NCI-H128 (cell line): ENCODE measurements around the gene TUT7.
"Not testable (repeated sequence)": the region's sequence is repeated elsewhere in the genome, so short reads cannot be mapped to it uniquely, and the experiment has no call there.

Experiments used
- DNase-seq: peaks from one replicate; lab custom pipeline; 2025; ENCODE audit not compliant: unreplicated experiment; lab: John Stamatoyannopoulos, UW

The TUT7 gene

DNA sequence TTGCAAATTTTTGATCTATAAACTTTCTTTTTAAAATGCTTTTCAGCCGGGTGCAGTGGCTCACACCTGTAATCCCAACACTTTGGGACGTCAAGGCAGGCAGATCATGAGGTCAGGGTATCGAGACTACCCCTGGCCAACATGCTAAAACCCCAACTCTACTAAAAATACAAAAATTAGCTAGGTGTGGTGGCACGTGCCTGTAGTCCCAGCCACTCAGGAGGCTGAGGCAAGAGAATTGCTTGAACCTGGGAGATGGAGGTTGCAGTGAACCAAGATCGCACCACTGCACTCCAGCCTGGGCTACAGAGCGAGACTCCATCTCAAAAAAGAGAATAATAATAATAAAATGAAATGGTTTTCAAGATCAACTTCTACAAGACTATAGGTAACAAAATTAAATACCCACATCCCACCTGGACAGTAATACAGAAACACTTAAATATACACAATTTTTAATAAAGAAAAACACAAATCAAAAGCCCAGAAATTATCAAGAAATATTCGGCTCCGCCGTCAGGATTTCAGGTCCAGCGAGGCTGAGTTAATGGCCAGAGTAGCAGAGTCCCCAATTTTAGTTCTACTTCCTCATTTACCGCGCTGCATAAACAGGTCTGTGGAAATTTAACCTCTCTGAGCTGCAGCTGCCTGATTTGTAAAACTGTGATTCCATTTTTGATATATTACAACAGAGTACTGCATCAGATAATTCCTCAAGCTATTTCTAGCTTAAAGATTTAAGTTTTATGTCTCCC lies 4.0 kb downstream of the TUT7 start:
- DNase-seq = no peak

DNA sequence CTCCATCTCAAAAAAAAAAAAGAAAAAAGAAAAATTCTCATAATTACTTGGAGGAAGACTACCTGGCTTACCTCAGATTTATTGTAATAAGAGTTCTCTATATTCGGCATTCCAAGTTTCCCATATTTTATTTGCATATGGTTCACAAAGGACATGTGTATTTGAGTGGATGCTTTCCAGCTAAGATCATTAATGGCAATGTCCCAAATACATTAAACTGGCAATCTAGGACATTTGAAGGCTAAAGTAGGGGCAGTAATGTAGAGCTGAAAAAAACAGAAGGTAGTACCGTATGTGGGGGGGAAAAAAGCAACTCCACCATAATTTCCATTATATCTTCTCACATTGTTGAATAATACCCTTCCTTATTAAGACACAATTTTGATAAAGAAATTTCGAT lies 4.9 kb downstream of the TUT7 start:
- DNase-seq = no peak

DNA sequence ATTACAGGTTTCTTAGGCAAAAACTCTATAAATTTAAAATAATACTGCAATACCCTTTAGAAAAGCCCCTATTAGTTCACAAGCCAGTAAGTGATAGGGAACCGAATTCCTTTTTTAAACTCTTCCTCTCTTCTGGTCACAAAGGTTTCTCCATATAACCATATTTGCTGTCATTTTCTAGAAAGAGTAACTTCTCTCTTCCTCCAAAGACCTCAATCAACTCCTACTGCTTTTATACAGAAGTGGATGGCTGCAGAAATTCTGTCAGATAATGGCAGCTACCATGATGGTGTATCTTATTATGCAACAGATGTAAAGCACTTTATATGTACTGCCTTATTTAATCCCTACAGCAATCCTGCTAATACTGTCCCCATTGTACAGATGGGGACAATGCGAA lies 6.2 kb downstream of the TUT7 start:
- DNase-seq = no peak

DNA sequence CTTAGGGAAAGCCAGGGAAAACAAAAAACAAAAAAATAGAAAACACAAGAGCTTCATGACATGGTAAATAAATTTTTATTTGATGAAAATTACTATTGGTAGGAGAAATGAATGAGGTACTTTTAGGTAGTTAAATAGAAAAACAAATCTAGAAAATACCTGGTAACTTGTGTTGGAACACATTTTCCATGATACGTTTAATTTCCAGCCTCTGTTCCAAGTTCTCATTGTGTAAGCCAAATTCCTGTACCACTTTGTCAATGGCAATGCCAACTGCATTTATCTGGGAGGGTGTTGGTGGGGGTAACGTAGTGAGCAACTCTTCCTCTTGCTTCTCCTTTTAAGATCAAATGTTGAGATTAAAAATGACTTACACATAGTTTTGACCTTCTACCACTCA lies 9.4 kb downstream of the TUT7 start:
- no peak for DNase-seq

DNA sequence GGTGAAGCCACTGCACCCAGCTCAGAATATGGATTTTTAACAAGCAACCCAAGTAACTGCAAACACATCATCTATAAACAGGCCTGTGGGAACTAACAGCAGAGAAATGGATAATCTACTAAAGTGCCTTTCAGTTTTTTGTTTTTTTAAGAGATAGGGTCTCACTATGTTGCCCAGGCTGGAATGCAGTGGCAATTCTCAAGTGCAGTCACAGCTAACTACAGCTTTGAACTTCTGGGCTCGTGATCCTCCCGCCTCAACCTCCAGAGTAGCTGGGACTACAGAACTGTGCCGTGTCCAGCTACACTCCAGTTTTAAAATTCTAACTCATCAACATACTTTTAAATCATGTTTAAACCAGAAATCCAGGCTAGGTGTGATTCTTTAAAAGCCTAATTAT lies 11.9 kb downstream of the TUT7 start:
- no peak for DNase-seq

DNA sequence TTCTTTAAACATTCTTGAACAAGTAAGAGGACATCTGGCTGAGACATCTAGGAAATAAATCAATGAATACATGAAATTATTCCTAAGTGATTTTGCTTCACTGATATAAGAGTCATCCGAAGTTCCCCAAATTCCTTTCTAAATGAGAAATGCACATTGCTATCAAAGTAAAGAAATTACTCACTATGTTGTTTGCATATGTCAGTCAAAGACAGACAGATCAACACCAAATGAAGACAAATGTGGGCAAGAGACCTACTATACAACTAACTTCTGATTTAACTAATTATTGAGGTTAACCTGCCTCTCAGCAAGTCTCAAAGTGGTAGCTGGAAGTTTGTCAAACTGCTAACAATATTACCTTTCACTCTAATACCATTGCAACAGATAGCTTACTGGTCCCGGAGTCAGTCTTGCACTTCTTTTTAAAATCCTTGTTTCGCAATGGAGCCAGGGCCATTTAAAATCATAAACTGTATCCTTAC lies 13.2 kb downstream of the TUT7 start:
- DNase-seq = no peak

DNA sequence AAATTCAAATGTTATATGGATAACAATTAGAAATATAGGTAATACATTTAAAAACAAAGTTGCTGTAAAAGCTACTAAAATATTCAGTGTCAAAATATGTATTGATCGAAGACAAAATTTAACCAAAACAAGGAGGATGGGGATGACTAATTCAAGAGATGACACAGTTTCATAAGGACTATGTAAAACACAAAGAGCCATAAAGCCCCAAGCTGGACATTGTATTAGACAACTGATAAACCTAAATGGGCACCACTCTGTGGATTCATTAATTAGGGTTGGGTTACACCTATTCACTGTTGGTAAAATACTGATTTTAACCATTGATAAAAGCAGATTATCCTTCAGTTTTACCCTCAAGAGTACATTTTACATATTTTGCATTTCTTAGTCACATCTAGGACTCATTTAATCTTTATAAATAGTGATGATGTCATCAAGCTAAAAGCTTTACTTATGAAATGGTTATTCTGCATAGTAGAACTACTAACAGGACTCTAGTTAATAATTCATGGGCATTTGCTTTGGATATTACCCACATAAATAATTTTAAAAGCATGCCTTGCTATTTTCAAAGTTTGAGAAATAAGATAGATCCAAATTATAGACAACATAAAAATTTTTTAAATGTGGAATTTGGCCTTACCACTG lies 13.7 kb downstream of the TUT7 start:
- DNase-seq = no peak

DNA sequence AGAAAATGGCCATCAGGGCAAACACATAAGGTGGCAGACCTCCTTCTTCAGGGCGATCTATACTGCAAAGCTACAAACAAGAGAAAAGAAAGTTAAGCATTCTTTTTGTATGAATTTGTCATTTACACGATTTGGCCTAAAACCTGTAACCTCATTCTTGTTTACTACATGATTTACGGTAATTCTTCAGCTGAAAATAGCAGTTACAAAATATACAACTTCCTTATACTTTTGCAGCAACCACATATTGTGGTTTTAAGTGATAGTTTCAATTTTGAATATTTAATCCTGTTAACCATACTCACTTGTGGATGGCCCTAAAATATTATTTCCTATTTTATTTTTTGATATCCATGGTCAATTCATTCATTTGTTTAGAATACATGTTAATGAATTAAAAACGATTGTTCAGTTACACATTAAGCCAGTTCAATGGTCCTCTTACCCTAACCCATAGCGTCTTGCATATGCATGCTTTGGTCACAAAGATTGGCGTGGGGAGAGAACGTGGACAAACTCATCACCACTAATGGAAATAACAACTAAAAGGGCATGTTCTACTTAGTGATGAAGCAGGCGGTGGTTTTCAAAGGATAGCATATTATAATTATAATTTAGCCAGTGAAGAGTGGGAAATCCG lies 16.6 kb downstream of the TUT7 start:
- DNase-seq = no peak

DNA sequence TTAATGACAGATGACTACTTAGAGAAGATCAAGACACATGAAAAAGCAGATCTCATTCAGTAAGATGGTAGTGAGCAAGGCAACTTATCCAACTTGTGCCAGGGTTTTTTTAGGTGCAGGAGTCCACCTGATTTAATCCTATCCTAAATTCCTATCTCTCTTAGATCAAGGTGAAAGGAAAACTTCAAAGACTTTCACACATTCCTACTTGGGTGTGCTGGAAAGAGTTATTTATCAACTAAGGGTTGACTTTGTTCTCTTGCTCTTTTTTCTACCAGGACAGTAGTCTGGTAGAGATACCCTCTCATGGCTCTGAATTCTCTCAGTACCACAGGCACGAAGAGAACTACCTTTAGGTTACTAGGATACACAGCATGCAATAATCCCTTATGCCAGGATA lies 18.2 kb downstream of the TUT7 start:
- DNase-seq = no peak

DNA sequence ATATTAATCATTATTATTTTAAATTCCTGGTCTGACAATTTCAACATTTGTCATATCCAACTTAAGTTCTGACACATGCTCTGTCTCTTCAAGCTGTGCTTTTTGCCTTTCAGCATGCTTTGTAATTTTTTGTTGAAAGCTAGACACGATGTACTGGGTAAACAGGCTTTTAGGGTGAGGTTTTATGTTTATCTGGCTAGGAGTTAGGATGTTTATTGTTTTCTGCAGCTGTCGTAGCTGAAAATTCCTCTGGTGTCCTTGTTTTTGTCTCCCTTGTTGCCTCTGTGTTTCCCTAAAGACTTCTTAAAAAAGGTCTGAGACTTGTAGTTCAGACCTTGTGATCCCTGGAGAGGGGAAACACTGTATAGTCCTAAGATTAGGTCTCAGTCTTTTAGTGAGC lies 20.6 kb downstream of the TUT7 start:
- DNase-seq = no peak

DNA sequence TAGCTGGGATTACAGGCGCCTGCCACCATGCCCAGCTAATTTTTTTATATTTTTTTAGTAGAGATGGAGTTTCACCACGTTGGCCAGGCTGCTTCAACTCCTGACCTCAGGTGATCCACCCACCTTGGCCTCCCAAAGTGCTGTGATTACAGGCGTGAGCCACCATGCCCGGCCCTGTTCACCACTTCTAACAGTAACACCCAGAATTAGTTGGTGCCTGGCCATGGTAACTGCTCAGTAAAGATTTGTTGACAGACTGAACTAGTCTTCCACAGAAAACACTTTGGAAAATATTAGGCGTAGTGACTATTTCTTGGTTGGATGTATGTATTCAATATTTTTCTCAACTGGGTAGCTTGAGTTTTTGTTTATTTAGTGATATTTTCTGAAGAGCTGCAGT lies 24.0 kb downstream of the TUT7 start:
- no peak for DNase-seq

DNA sequence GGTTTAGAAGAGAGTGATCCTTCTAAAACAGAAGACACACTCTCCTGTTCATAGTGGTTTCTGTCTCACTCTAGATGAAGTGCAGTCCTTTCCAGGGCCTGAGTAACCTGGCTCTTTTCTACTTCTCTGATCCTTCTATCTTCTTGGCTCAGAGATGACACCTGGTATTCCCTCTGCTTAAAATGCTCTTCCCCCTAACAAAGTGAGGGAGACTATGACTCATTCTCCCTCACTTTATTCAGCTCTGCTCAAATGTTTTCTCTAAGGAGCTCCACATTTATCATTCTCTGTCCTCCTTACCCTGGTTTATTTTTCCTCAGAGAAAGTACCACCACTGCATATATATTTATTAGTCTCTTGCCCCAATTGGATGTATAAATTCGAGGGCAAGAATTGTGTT lies 24.6 kb downstream of the TUT7 start:
- DNase-seq = no peak

DNA sequence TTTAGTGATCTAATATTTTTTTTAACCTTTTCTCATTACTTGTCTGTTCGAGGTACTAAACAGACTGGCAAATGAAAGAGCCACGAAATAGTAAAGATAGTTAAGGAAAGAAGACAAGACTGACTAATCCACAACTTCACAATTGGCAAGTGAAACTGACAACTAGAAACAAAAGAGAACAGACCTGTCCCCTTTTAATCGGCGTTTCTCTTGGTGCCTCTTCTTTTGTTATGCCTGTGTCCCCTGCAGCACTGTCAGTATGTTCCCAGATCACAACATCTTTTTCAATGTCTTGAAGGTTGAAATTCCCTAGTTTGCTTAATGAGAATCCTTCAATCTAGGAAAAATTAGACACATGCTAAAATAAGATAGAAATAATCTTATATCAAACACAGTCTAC lies 26.1 kb downstream of the TUT7 start:
- DNase-seq = no peak

DNA sequence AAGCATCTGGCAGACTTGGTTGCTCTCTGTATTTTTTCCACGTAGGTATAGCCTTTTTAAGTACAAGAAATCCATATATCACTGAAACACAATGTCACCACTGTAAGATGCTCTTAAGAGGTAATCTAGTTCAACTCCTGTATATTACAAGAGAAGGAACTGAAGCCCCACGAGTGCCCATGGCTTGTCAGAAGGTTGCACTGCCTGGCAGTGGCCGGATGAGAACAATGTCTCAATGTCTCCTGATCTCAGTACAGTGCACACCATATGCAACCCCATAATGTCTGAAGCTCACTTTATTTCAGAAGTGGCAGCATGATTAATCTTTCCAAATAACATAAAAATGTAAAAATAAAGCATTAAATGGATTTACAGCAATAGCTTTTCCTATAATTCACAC lies 27.7 kb downstream of the TUT7 start:
- no peak for DNase-seq

DNA sequence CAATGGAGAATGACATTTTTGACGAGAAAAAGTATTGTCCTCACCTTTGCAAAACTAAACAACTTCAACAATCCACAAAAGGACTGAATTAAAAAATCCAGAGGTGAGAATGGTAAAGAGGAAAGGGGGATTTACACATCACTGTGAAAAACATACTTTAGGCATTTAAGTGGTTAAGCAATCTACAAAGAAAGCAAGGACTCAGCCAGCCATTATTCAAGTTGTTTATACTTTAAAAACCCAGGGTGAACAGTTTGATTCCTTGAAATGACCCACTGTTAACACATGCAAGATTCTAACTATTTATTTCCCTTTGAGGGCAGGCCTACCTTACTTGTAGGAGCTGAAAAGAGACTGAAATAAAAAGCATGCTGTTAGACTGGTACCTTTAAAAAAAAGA lies 29.3 kb downstream of the TUT7 start:
- DNase-seq = no peak

DNA sequence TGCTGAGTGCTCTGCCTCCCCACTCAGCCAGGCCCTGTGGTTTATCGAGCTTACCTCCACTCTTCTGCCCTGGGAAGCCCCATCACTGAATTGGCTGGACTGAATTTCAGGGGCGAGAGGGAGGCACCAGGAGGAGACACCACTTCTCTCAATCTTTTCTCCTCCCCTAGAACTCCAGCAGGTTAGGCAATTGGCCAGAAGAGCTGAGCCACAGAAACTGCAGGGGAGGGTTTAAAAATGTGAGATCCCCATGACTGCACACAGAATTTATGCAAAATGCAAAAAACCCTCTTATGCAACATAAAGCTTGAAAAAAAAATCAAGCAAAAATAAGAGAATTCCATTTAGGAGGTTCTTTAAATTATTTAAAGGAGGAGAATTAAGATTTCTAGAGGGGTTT lies 29.9 kb downstream of the TUT7 start:
- no peak for DNase-seq

DNA sequence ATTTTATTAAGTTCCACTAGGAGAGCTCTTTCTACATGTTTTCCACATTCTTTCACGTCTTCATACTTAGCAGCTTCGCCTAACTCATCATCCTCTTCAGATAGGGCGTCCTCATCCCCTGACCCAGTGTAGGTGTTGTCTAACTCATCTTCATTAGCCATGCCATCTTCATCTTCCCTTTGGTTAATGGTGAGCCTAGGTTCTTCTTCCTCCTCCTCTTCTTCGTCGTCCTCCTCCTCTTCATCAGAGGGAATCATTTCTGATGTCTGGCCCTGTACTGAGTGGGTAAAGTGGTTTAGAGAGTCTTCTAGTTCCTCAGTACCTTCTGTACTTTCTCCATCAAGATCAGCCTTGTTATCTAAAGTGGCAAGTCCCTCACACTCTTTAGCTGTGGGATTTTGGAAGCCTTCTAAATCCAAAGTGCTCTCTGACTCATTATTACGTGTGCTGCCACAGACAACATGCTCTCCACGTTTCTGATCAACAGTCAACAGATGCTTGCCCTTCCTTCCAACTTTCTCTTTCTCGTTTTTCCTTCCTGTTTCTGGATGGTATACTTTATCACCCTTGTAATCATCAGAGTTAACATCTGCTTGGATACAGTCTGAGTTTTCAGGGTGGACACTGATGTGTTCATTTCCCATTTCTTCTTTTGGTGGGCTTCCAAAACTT lies 31.1 kb downstream of the TUT7 start:
- DNase-seq = no peak

DNA sequence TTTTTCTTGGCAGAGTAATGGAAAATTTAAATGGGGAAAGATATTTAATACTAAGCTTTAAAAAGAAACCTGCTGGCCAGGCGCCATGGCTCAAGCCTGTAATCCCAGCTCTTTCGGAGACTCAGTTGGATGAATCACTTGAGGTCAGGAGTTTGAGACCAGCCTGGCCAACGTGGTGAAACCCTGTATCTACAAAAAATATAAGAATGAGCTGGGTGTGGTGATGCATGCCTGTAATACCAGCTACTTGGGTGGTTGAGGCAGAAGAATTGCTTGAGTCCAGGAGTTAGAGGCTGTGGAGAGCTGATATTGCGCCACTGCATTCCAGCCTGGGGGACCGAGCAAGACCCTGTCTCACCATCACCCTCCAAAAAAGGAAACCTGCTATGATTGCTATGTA lies 32.8 kb downstream of the TUT7 start:
- no peak for DNase-seq

DNA sequence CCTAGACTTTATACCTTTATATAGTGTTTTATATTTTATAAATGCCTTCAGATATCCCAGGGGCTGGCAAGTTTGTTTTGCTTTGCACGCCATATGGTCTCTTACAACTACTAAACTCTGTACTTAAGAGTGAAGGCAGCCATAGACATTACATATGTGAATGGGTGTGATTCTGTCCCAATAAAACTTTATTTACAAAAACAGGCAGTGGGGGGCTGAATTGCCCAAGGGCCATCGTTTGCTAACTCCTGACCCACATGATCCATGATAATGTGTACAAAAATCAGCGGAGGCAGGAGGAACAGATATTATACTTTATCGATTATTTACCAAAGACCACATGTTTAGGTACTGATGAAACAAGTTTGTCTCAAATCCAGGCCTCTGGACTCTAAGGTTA lies 36.0 kb downstream of the TUT7 start:
- no peak for DNase-seq

DNA sequence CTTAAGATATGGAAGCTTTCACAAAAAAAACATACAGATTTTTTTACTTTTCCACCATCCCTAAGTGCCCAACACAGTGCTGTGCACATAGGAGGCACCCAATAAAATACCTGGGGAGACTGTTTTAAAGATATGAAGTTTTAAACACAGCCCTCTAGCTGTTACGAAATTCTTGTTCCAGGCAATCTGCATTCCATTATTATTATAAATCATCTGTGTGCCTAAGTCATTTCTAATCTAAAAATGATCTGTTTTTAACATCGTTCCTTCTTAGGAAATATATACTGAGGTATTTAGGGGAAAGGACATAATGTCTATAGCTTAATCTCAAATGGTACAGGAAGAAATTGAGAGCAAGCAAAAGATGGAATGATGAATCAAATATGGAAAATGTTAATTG lies 39.1 kb downstream of the TUT7 start:
- DNase-seq = no peak

DNA sequence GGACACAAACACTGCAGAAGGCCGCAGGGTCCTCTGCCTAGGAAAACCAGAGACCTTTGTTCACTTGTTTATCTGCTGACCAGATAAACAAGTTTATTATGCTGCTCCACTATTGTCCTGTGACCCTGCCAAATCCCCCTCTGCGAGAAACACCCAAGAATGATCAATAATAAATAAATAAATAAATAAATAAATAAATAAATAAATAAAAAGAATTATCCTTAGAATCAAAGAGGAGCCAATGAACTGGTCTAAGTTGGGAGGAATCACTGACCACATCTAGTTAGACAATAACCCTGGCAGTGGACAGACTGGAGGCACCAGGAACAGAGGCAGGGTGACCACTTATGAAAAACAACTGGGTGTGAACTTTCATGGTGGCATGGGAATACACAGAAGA lies 41.3 kb downstream of the TUT7 start:
- not testable (repeated sequence) for DNase-seq

DNA sequence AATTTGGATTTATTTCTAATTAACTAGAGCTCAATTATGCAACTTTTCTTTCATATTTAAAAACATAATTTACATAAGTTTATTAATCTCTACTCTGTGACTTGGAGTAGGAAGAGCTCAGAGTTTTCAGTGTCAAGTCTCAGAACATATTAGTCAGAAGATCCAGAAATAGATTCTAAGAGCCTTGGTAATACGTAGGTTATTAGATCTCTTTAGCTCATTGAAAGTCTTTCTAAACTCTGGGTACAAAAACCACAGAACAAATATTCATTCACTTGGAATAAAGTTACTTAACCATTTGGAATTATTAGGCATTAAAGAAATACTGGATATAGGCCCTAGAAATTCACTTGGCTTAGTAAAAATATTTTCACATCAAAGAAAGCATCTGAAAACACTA lies 45.5 kb downstream of the TUT7 start:
- no peak for DNase-seq
